Stimulated activated naive B cell treated with anti-CD40 and anti-IgM and Interleukin-4, amounts not matched to agents 10 μg/mL and 1 μg/mL and 100 μg/mL, for 72 hours (primary cell): Measurements from ENCODE around the gene PHRF1.
"Not testable (repeated sequence)": the region's sequence is repeated elsewhere in the genome, so short reads cannot be mapped to it uniquely, and the experiment has no call there.

Source experiments
- ATAC-seq, 2 donors: fragments of 150-1000 bp; cut with Tn5 transposase; replicated peaks; 2 replicates each; pipeline ENCODE4 v1.10.0; 2021; ENCODE audit warnings: moderate library complexity in 1 of 2
- DNase-seq: peaks from one replicate; pipeline ENCODE4 v3.0.0; 2021
- H3K27ac Mint-ChIP-seq: one replicate; pipeline ENCODE4 v1.8.0; 2022; ENCODE audit warnings: mild to moderate bottlenecking, mixed read lengths
- H3K27me3 Mint-ChIP-seq, 2 donors: one replicate each; pipeline ENCODE4 v1.8.0; 2022; ENCODE audit warnings: mixed read lengths in 2 of 2
- H3K36me3 Mint-ChIP-seq, 2 donors: one replicate each; pipeline ENCODE4 v1.8.0; 2022; ENCODE audit warnings: mixed read lengths in 2 of 2, mild to moderate bottlenecking in 1 of 2
- H3K4me1 Mint-ChIP-seq, 2 donors: one replicate each; pipeline ENCODE4 v1.8.0; 2022; ENCODE audit warnings: mixed read lengths in 2 of 2, mild to moderate bottlenecking in 1 of 2
- H3K4me3 Mint-ChIP-seq, 2 donors: one replicate each; pipeline ENCODE4 v1.8.0; 2022; ENCODE audit warnings: mild to moderate bottlenecking in 2 of 2, mixed read lengths in 2 of 2, moderate library complexity in 1 of 2
- H3K9me3 Mint-ChIP-seq, 2 donors: one replicate each; pipeline ENCODE4 v1.8.0; 2022; ENCODE audit warnings: mixed read lengths in 2 of 2, mild to moderate bottlenecking in 1 of 2

PHRF1 gene

DNA sequence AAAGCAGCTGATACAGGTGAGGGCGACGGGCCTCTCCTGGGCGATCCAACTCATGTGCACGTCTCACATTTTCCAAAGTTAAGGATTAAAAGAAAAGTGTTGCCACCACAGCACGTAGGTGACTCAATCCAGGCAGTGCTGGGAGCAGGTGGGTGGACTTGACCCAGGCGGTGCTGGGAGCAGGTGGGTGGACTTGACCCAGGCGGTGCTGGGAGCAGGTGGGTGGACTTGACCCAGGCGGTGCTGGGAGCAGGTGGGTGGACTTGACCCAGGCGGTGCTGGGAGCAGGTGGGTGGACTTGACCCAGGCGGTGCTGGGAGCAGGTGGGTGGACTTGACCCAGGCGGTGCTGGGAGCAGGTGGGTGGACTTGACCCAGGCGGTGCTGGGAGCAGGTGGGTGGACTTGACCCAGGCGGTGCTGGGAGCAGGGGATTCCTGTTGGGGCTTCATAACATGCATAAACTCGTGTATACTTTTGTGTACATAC lies 71.4 kb downstream of the PHRF1 start:
- H3K4me3 Mint-ChIP-seq, H3K27me3 Mint-ChIP-seq, ATAC-seq, H3K9me3 Mint-ChIP-seq, DNase-seq: not testable (repeated sequence)
- Mint-ChIP-seq H3K27ac (peak overlapping the region; percentile 42), H3K36me3 (peaks cover 19 to 44% of the 10 kb centered on the region in 2 donors), H3K4me1 (peaks cover 0 to 11% of the 10 kb centered on the region in 2 donors)

DNA sequence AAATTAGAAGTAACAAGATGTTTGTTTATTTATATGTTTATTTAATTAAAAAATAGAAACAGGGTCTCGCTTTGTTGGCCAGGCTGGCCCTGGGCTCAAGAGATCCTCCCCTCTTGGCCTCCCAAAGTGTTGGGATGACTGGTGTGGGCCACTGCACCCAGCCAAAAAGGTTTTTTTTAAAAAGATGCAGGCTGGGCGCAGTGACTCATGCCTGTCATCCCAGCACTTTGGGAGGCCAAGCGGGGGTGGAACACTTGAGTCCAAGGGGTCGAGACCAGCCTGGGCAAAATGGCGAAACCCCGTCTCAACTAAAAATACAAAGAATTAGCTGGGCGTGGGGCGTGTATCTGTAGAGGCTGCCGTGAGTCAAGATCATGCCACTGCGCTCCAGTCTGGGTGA lies 74.2 kb downstream of the PHRF1 start:
- no peak for DNase-seq
- H3K36me3 Mint-ChIP-seq, result peaks cover 27 to 55% of the 10 kb centered on the region in 2 donors
- no peak overlapping the region for H3K27ac Mint-ChIP-seq
- peaks cover 0 to 11% of the 10 kb centered on the region in 2 donors for H3K4me1 Mint-ChIP-seq
- ATAC-seq, result no peak
- no peaks in the 10 kb centered on the region for H3K9me3 Mint-ChIP-seq
- no peaks in the 10 kb centered on the region for H3K27me3 Mint-ChIP-seq
- H3K4me3 Mint-ChIP-seq, result no peak overlapping the region

DNA sequence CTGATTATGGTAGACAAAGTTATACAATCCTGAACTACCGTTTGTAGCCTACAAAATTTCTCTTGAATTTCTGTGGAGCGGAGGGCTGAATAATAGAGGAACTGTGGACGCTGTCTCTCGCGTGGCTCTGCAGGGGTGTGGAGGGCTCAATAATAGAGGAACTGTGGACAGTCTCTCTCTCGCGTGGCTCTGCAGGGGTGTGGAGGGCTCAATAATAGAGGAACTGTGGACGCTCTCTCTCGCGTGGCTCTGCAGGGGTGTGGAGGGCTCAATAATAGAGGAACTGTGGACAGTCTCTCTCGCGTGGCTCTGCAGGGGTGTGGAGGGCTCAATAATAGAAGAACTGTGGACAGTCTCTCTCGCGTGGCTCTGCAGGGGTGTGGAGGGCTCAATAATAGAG lies 76.9 kb downstream of the PHRF1 start:
- H3K27ac Mint-ChIP-seq, DNase-seq, H3K4me3 Mint-ChIP-seq, ATAC-seq, H3K4me1 Mint-ChIP-seq, H3K9me3 Mint-ChIP-seq, H3K27me3 Mint-ChIP-seq: not testable (repeated sequence)
- H3K36me3 Mint-ChIP-seq, result peaks cover 31 to 52% of the 10 kb centered on the region in 2 donors

GRCh38 chr11:653837-654236 lies 77.6 kb downstream of the PHRF1 start:
- H3K9me3 Mint-ChIP-seq, result no peaks in the 10 kb centered on the region
- peaks cover 34 to 48% of the 10 kb centered on the region in 2 donors for H3K36me3 Mint-ChIP-seq
- H3K27me3 Mint-ChIP-seq, result no peaks in the 10 kb centered on the region
- DNase-seq (no peak), ATAC-seq (no peak)
- H3K4me1 Mint-ChIP-seq, result no peaks in the 10 kb centered on the region
- H3K4me3 Mint-ChIP-seq, result no peak overlapping the region
- H3K27ac Mint-ChIP-seq, result no peak overlapping the region

DNA sequence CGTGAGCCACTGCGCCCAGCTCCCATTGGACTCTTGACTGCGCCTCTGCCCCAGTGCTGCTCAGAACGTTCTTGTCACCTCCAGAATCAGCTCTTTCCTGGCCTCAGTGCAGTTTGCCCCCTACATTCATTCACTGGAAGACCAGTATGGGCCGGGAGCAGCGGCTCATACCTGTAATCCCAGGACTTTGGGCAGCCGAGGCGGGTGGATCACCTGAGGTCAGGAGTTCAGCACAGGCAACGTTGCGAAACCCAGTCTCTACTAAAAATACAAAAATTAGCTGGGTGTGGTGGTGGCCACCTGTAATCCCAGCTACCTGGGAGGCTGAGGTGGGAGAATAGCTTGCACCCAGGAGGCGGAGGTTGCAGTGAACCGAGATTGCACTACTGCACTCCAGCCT lies 78.2 kb downstream of the PHRF1 start:
- H3K4me1 Mint-ChIP-seq, H3K9me3 Mint-ChIP-seq, H3K4me3 Mint-ChIP-seq, ATAC-seq, DNase-seq, H3K27me3 Mint-ChIP-seq, H3K27ac Mint-ChIP-seq: not testable (repeated sequence)
- peaks cover 32 to 45% of the 10 kb centered on the region in 2 donors for H3K36me3 Mint-ChIP-seq

DNA sequence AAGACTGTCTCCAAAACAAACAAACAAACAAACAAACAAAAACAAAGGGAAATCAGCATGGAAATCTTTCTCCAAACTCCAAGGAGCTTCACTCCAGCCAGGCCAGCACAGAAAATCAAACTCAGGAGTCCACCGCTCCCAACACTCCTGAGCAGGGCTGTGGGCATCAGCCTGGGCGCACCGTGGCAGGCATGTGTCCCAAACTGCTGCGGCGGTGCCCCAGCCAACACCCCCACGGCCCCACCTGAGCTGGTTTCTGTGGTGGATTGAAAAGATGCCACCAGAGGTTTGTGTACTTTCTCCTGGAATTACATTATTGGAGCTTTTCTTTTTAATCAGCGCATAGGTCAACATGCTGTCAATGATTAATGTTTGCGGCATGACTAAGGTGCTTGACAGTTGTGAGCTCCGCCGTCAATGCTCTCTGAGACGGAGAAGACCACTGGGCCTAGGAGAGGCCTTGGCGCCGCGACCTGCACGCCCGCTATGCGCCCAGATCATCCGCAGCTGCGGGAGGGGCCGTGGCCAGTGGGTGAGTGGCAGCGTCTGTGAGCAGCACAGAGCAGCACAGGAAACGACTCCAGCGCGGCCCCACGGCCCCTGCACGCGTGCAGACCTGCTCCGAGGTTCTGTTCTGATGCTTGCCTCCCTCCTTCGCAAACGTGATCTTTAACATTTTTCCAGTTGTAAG lies 78.9 kb downstream of the PHRF1 start:
- no peak for ATAC-seq
- DNase-seq, result no peak

DNA sequence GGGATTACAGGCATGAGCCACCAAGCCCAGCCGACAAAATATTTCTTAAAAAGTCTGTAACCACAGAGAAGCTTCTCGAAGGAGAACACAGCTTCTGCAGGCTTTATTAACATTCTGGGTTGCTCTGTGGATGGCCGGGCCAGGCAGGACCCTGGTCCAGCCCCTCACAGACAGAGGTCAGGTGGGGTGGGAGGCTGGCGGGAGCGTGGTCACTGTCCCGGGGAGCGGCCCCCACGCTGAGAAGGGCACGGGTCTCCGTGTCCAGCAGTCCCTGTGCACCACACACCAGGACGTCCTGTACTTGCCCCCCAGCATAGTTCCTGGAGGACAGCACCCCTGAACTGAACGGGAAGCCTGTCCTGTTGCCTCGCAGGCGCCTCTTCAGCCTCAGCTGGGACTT lies 80.2 kb downstream of the PHRF1 start:
- ATAC-seq (no peak), DNase-seq (no peak)
- Mint-ChIP-seq H3K36me3 (peaks cover 30 to 43% of the 10 kb centered on the region in 2 donors), H3K27me3 (no peaks in the 10 kb centered on the region), H3K27ac (no peak overlapping the region), H3K4me3 (no peak overlapping the region), H3K9me3 (no peaks in the 10 kb centered on the region), H3K4me1 (peaks cover 0 to 2% of the 10 kb centered on the region in 2 donors)

More for the DNA sequence above, 78.9 kb downstream of the PHRF1 start:
- no peak overlapping the region for H3K27ac Mint-ChIP-seq
- H3K9me3 Mint-ChIP-seq, result no peaks in the 10 kb centered on the region
- H3K27me3 Mint-ChIP-seq, result no peaks in the 10 kb centered on the region
- peaks cover 0 to 2% of the 10 kb centered on the region in 2 donors for H3K4me1 Mint-ChIP-seq
- H3K36me3 Mint-ChIP-seq, result peaks cover 29 to 45% of the 10 kb centered on the region in 2 donors
- H3K4me3 Mint-ChIP-seq, result no peak overlapping the region

DNA sequence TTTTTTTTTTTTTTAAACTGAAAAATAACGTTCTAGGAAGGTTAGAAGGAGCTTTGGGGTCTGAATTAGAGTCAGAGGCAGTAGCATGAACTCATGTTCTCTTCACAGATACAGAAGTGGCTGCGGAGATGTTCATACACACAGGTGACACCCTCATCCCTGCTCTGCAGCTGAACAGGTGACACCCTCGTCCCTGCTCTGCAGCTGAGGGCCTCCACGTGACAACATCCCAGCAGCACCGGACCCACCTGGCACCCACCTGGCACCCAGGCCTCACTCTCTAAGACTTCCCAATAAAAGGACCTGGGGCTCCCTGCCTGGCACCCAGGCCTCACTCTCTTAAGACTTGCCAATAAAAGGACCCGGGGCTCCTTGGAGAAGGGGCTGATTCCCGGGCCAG lies 80.6 kb downstream of the PHRF1 start:
- Mint-ChIP-seq H3K27me3 (no peaks in the 10 kb centered on the region), H3K27ac (no peak overlapping the region), H3K4me3 (no peak overlapping the region), H3K36me3 (peaks cover 30 to 42% of the 10 kb centered on the region in 2 donors), H3K4me1 (peaks cover 0 to 2% of the 10 kb centered on the region in 2 donors), H3K9me3 (no peaks in the 10 kb centered on the region)
- ATAC-seq, result no peak
- DNase-seq, result no peak

DNA sequence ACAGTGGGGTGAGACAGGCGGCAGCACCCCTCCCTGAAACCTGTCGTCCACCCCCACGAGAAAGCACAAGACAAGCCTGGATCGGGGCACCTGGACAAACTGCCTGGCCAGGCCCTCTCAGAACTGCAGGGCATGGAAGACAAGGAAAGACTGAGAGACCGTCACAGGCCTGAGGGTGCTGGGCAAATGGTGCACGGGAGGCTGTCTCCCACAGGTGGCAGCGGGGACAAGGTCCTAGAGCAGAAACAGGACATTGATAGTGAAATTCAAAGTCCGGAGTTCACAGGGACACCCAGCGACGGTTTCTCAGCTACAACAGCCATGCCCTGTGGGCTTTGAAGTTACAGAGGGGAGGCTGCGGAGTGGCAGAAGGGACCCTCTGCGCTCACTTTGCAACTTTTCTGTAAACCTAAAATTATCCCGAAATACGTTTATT lies 81.4 kb downstream of the PHRF1 start:
- DNase-seq, result no peak
- no peak for ATAC-seq
- peaks cover 29 to 39% of the 10 kb centered on the region in 2 donors for H3K36me3 Mint-ChIP-seq
- no peaks in the 10 kb centered on the region for H3K9me3 Mint-ChIP-seq
- no peak overlapping the region for H3K27ac Mint-ChIP-seq
- no peak overlapping the region for H3K4me3 Mint-ChIP-seq
- H3K4me1 Mint-ChIP-seq, result peaks cover 0 to 2% of the 10 kb centered on the region in 2 donors
- no peaks in the 10 kb centered on the region for H3K27me3 Mint-ChIP-seq

DNA sequence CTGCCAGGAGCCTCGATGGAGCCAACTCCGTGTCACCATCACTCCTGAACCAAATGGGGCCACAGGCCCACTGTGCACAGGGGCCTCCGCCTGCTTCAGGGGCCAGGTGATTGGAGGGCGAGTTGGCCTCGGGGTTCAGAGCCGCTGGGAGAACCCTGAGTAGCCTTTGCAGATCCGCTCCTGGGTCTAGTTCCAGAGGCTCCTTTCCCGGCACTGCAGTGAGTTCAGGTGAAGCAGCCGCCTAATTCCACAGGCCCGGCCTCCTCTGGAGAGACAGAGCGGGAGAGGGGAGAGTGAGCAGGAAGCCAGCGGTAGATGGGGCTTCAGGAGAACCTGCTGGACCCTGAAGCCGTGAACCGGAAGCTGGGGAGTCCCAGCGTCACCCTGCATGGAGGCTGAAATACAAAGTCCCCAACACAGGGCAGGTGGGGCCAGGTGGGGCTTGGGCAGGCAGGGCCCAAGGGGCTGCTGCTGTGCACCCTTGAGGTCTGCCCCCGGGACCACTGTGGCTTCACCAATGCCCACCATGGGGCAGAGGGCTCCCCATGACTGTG lies 83.3 kb downstream of the PHRF1 start:
- Mint-ChIP-seq H3K9me3 (no peaks in the 10 kb centered on the region), H3K4me3 (no peak overlapping the region), H3K36me3 (peaks cover 31 to 37% of the 10 kb centered on the region in 2 donors), H3K4me1 (peaks cover 0 to 2% of the 10 kb centered on the region in 2 donors), H3K27ac (no peak overlapping the region), H3K27me3 (no peaks in the 10 kb centered on the region)
- ATAC-seq, result no peak
- DNase-seq, result no peak

DNA sequence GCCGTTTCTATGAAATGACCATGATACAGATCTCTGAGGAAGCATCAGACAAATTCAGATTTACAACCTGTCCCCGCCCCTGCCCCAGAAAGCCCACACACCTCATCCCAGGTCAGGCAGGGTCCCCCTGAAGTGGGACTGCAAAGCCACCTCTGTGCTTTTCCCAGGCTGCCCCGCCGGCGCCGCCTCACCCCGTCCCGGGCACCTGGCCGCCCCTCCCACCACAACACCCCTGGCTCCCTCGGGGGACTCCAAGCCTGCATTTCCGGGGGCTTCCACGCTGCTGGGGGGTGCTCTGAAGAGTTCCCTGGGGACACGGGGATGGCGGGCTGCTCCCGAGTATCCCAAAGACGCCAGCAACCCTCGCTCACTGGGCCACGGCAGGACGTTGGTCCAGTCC lies 84.0 kb downstream of the PHRF1 start:
- Mint-ChIP-seq H3K27ac (no peak overlapping the region), H3K27me3 (no peaks in the 10 kb centered on the region), H3K9me3 (no peaks in the 10 kb centered on the region), H3K36me3 (peaks cover 31 to 34% of the 10 kb centered on the region in 2 donors), H3K4me3 (no peak overlapping the region), H3K4me1 (peaks cover 0 to 2% of the 10 kb centered on the region in 2 donors)
- DNase-seq, result no peak
- ATAC-seq, result no peak

GRCh38 chr11:660681-661444 lies 84.6 kb downstream of the PHRF1 start:
- ATAC-seq, result no peak
- H3K27ac Mint-ChIP-seq, result no peak overlapping the region
- no peaks in the 10 kb centered on the region for H3K27me3 Mint-ChIP-seq
- no peak for DNase-seq
- no peak overlapping the region for H3K4me3 Mint-ChIP-seq
- no peaks in the 10 kb centered on the region for H3K9me3 Mint-ChIP-seq
- peaks cover 34 to 39% of the 10 kb centered on the region in 2 donors for H3K36me3 Mint-ChIP-seq
- peaks cover 0 to 2% of the 10 kb centered on the region in 2 donors for H3K4me1 Mint-ChIP-seq
